ENCODE results near the gene CLEC11A. TPM values are rescaled to one million over a fixed set of nuclear protein-coding genes. Genes with fewer than 3 reads are reported as not detected.
"Not testable (repeated sequence)": the region's sequence is repeated elsewhere in the genome, so short reads cannot be mapped to it uniquely, and the experiment has no call there.

The CLEC11A gene
- total RNA-seq, 2 experiments from 2014 or later: 0.63 to 0.70 TPM

DNA sequence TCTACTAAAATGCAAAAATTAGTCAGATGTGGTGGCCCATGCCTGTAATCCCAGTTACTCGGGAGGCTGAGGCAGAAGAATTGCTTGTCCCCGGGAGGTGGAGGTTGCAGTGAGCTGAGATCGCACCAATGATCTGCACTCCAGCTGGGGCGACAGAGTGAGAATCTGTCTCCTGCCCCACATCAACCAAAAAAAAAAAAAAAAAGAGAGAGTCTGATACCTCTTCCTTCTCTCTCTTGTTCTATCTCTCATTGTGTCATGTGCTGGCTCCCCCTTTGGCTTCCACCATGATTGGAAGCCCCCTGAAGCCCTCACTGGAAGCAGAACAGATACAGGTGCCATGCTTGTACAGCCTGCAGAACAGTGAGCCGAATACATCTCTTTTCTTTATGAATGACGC is 20.4 kb downstream of the CLEC11A start:
- POLR2A ChIA-PET: no interaction called here
- CTCF ChIA-PET: no interaction called here

DNA sequence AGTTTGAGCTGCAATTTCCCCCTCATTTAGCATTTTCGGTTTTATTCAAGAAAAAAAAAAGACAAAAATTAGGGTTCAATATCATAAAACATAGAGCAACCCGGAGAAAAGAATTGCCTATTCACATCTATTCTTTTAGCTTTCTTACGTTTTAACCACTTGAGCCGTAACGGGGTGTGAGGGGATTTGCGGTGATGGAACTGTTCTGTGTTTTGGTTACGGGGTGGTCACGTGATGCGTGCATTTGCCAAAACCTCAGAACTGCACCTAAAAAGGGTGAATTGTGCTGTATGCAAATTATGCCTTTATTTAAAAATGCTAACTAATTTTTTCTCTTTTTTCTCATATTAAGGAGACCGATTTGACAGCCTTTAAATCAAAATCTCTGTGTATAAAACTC is 22.1 kb downstream of the CLEC11A start:
- ChIA-PET CTCF (interaction anchor here (0.6 kb wide), 1 partner anchor 137 kb away, joined by 3 read pairs; no protein-coding TSS in a partner anchor), POLR2A (no interaction called here)

DNA sequence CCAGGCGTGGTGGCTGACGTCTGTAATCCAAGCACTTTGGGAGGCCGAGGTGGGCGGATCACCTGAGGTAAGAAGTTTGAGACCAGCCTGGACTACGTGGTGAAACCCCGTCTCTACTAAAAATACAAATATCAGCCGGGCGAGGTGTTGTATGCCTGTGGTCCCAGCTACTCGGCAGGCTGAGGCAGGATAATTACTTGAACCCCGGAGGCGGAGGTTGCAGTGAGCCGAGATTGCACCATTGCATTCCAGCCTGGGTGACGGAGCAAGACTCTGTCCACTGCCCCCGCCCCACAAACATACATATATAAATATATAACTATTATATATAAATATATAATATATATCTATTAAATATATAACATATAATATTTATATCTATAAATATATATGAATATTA is 24.0 kb downstream of the CLEC11A start:
- CTCF ChIA-PET, POLR2A ChIA-PET: not testable (repeated sequence)

DNA sequence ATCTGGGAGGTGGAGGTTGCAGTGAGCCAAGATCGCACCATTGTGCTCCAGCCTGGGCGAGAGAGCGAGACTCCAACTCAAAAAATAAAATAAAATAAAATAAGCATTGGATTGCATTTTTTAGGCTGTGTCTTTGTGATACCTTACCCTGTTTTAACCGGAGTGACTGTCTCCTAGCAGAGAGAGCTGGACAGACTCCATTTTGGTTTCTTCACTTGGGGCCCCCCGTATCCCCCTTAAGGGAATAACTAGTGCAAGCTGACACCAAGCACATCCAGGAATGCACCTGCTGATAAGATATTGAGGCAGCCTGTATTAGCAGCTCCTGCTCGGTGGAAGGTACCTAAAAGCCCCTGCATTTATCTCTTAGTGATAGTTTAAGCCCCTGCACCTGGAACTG is 26.3 kb downstream of the CLEC11A start:
- POLR2A ChIA-PET: no interaction called here
- CTCF ChIA-PET: no interaction called here

DNA sequence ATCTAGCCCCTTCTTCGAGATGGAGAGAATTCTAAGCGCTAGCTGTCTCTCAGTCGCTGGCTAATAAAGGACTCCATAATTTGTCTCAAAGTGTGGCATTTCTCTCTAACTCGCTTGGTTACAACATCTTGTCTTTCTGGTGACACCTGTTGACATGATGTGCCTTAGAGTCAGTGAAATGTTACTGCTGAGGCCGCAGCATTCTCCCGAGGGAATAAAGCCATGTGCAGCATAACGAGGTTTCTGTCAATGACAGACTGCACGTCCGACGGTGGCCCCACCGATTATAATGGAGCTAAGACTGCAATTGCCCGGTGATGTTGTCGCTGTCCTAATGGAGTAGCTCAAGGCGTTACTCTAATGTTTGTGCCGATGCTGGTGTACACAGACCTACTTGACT is 26.8 kb downstream of the CLEC11A start:
- POLR2A ChIA-PET: no interaction called here
- CTCF ChIA-PET: interaction anchor here (1.8 kb wide), 1 partner anchor 33 kb away, joined by 4 read pairs; no protein-coding TSS in a partner anchor

DNA sequence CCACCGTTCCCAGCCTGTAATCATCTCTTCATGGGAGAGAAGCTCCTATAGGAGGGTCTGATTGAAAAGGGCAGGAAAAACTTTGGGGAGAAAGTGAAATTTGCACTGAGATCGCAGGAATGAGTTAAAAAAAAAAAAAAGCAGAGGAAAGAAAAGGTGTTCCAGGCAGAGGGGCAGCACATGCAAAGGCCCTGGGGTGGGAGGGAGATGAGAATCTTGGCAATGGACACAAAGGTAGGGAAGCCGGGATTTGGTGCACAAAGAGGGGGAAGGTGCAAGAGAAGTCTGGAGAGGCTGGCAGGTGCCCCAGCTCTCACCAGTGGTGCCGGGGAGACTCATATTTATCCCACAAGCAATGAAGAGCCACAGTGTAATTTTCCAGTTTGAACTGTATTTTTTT is 30.7 kb downstream of the CLEC11A start:
- POLR2A ChIA-PET: no interaction called here
- CTCF ChIA-PET: interaction anchor here (0.6 kb wide), 1 partner anchor 216 kb away, joined by 3 read pairs; no protein-coding TSS in a partner anchor

DNA sequence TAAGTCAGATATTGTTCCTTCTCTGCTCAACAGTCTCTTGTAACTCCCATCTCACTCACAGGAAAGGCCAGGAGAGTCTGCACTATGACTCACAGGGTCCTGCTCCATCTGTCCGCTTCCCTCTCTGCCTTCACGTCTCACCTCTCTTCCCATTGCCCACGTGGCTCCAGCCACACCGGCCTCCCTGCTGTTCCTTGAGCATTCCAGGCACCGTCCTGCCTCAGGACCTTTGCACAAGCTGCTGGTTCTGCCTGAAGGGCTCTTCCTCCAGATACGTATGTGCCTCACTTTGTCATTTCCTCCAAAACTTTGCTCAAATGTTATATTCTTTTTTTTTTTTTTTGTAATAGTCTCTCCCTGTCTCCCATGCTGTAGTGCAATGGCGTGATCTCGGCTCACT is 33.1 kb downstream of the CLEC11A start:
- POLR2A ChIA-PET, CTCF ChIA-PET: not testable (repeated sequence)

DNA sequence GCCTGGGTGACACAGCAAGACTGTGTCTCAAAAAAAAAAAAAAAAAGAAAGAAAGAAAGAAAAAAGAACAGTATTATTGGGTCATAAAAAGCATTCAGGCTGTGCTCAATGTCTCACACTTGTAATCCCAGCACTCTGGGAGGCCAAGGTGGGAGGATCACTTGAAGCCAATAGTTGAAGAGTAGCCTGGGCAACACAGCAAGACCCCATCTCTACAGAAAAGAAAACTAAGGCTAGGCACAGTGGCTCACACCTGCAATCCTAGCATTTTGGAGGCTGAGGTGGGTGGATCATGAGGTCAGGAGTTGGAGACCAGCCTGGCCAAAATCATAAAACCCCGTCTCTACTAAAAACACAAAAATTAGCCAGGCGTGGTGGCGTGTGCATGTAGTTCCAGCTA is 34.5 kb downstream of the CLEC11A start:
- CTCF ChIA-PET, POLR2A ChIA-PET: not testable (repeated sequence)

DNA sequence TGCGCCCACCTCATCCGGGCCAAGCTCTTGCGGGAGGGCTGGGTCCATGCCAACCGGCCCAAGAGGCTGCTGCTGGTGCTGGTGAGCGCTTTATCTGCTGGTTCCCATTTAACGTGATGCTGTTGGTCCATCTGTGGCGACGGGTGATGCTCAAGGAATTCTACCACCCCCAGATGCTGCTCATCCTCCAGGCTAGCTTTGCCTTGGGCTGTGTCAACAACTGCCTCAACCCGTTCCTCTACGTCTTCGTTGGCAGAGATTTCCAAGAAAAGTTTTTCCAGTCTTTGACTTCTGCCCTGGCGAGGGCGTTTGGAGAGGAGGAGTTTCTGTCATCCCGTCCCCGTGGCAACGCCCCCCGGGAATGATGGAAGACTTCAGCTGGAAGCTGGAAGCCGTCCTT is 35.9 kb downstream of the CLEC11A start:
- POLR2A ChIA-PET, CTCF ChIA-PET: not testable (repeated sequence)

DNA sequence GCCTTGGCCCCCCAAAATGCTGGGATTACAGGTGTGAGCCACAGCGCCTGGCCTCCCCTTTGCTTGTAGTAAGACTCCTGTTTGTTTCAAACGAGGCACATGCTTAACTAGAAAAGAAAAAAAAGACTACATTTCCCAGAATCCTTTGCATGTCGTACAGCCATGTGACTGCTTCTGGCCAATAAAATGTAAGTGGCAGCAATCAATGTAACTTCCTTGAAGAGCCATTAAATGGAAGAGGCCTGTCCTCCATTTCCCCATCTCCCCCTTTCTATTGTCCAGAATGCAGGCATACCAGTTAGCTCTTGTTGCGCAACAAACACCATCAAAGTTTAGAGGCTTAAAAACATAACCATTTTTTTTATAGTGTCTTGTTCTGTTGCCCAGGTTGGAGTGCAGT is 36.7 kb downstream of the CLEC11A start:
- ChIA-PET CTCF (no interaction called here), POLR2A (no interaction called here)

DNA sequence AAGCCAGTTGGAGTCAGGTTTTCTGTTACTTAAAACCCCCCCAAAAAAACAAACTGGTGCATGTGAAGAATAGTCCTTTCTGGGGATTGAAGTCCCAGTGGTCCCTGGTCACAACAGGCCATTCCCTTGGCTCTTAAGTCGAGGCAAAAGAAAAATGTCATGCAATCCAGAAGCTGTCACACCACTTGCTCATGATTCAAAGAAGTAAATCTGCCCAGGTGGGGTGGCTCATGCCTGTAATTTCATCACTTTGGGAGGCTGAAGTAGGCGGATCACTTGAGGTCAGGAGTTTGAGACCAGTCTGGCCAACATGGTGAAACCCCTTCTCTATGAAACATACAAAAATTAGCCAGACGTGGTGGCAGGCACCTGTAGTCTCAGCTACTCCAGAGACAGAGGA is 38.3 kb downstream of the CLEC11A start:
- CTCF ChIA-PET, POLR2A ChIA-PET: not testable (repeated sequence)

DNA sequence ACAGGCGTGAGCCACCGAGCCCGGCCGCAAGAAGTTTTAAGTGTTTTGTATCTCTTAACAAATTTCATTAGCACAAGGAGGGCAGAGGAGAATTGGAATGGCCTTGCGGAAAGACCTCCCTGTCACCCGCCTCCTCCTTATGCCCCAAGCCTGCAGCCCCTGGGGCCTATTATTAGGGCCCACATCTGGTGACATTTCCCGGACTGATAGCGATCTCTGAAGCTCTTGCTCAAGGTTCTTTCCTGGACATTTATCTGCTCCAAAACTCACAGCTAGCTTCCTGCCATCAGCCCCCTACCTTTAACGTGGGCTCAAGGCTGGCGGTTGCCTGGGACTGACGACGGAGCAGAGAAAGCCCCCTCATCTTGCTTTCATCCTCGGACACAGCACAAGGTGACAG is 40.4 kb downstream of the CLEC11A start:
- POLR2A ChIA-PET, CTCF ChIA-PET: not testable (repeated sequence)

DNA sequence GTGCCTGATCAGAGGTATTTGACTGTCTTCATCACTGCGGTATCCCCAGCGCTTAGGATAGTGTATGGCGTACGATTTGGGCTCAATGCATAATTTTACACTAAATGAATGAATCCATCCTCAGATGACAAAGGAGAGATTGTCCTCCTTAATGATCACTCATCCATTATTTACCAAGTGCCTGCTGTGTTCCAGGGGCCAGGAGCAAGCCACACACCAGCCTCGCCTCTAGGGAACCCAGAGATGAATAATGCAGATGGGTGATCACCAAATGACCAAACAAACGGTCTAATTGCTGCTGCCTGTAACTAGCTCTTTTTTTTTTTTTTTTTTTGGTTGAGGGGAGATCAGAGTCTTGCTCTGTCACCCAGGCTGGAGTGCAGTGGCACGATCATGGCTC is 41.2 kb downstream of the CLEC11A start:
- CTCF ChIA-PET: no interaction called here
- POLR2A ChIA-PET: interaction anchor here (0.7 kb wide), 1 partner anchor 42 kb away, joined by 7 read pairs; no protein-coding TSS in a partner anchor

DNA sequence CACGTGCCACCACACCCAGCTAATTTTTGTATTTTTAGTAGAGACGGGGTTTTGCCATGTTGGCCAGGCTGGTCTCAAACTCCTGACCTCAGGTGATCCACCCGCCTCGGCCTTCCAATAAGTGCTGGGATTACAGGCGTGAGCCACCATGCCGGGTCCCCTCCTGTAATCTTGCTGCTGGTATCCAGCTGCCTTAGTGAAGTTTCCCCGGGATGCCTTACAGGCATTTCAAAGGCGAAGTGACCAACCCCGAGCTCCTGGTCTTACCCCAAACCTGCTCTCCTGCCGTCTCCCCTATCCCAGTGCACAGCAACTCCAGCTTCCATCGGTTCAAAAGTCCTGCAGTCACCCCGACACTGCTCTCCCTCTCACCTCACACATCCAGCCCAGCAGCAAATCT is 43.6 kb downstream of the CLEC11A start:
- CTCF ChIA-PET, POLR2A ChIA-PET: not testable (repeated sequence)

DNA sequence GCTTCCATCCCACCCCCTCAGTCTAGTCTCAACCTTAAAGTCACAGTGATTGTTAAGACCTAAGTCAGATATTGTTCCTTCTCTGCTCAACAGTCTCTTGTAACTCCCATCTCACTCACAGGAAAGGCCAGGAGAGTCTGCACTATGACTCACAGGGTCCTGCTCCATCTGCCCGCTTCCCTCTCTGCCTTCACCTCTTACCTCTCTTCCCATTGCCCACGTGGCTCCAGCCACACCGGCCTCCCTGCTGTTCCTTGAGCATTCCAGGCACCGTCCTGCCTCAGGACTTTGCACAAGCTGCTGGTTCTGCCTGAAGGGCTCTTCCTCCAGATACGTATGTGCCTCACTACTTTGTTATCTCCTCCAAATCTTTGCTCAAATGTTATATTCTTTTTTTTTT is 44.1 kb downstream of the CLEC11A start:
- POLR2A ChIA-PET: not testable (repeated sequence)
- CTCF ChIA-PET: interaction anchor here (0.6 kb wide), 1 partner anchor 66 kb away, joined by 4 read pairs; no protein-coding TSS in a partner anchor

DNA sequence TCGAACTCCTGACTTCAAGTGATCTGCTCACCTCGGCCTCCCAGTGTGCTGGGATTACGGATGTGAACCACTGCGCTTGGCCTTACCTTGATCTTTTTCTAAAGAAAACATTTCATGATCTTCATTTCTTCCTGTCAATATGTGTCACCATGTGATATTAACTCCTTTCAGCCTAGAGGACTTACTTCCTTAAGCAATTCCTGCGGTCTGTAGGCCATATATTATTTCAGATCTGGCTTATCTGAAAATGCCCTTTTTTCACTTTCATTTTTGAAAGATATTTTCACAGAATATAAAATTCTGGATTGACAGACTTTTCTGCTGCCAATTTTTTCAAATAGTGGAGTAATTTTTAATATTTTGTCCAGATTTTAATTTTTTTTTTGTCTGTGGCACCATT is 45.1 kb downstream of the CLEC11A start:
- POLR2A ChIA-PET: no interaction called here
- CTCF ChIA-PET: interaction anchor here (0.6 kb wide), 1 partner anchor 67 kb away, joined by 4 read pairs; no protein-coding TSS in a partner anchor

DNA sequence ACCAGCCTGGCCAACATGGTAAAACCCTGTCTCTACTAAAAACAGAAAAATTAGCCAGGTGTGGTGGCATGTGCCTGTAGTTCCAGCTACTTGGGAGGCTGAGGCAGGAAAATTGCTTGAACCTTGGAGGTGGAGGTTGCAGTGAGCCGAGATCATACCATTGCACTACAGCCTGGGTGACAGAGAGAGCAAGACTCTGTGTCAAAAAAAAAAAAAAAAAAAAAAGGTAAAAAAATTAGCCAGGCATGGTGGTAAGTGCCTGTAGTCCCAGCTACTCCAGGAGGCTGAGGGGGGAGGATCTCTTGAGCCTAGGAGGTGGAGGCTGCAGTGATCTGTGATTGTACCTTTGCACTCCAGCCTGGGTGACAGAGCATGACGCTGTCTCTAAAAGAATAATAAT is 47.0 kb downstream of the CLEC11A start, which contains the start of gene GPR32:
Gene GPR32, plus strand, starts transcription at position 301 of the 400 bp plus-strand sequence. CDS start 137 bp downstream, outside the sequence.
- ChIA-PET CTCF (interaction anchor here (0.7 kb wide), 1 partner anchor 990 kb away, joined by 6 read pairs; no protein-coding TSS in a partner anchor), POLR2A (interaction anchor here (0.6 kb wide), 1 partner anchor 105 kb away, joined by 5 read pairs; no protein-coding TSS in a partner anchor)

DNA sequence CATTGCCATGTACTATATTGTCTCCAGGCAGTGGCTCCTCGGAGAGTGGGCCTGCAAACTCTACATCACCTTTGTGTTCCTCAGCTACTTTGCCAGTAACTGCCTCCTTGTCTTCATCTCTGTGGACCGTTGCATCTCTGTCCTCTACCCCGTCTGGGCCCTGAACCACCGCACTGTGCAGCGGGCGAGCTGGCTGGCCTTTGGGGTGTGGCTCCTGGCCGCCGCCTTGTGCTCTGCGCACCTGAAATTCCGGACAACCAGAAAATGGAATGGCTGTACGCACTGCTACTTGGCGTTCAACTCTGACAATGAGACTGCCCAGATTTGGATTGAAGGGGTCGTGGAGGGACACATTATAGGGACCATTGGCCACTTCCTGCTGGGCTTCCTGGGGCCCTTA is 47.7 kb downstream of the CLEC11A start:
- ChIA-PET POLR2A (interaction anchor here (0.6 kb wide), 1 partner anchor 104 kb away, joined by 5 read pairs; no protein-coding TSS in a partner anchor), CTCF (no interaction called here)

DNA sequence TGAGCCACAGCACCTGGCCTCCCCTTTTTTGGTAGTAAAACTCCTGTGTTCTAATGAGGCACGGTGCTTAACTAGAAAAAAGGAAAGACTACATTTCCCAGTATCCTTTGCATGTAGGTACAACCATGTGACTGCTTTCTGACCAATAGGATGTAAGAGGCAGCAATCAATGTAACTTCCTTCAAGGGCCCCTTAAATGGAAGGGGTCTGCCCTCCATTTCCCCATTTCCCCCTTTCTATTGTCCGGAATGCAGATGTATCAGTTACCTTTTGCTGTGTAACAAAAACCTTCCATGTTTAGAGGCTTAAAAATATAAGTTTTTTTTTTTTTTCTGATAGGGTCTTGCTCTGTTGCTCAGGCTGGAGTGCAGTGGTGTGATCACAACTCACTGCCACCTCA is 49.3 kb downstream of the CLEC11A start:
- CTCF ChIA-PET: no interaction called here
- POLR2A ChIA-PET: no interaction called here

DNA sequence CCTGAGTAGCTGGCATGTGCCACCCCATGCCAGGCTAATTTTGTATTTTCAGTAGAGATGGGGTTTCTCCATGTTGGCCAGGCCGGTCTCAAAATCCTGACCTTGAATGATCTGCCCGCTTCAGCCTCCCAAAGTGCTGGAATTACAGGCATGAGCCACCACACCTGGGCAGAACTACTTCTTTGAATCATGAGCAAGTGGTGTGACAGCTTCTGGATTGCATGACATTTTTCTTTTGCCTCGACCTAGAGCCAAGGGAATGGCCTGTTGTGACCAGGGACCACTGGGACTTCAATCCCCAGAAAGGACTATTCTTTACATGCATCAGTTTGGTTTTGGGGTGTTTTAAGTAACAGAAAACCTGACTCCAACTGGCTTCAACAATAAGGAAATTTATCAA is 49.7 kb downstream of the CLEC11A start:
- CTCF ChIA-PET, POLR2A ChIA-PET: not testable (repeated sequence)

DNA sequence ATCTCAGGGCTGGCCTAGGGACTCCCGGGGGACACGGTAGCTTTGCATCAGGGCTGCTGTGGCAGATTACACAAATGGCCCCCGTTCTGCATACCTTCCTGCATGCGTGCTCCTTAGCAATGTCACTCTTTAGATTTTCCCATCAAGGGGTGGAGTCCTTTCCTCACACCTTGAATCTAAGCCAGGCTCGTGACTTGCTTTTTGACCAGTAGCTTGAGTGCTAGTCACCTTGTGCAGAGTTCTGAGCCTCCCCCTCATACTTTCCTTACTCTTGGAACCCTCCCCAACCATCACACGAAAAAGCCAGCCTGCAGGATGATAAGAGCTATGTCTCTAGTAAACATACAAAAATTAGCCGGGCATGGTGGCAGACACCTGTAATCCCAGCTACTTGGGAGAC is 50.3 kb downstream of the CLEC11A start:
- CTCF ChIA-PET, POLR2A ChIA-PET: not testable (repeated sequence)
